ENCODE measurements around the gene SACM1L. TPM values are rescaled to one million over a fixed set of nuclear protein-coding genes. Genes with fewer than 3 reads are reported as not detected.
A peak's percentile ranks its signal among the peaks of the same experiment; 100 is the strongest.

The SACM1L gene
- total RNA-seq, 1 donor: 28.6 TPM

DNA sequence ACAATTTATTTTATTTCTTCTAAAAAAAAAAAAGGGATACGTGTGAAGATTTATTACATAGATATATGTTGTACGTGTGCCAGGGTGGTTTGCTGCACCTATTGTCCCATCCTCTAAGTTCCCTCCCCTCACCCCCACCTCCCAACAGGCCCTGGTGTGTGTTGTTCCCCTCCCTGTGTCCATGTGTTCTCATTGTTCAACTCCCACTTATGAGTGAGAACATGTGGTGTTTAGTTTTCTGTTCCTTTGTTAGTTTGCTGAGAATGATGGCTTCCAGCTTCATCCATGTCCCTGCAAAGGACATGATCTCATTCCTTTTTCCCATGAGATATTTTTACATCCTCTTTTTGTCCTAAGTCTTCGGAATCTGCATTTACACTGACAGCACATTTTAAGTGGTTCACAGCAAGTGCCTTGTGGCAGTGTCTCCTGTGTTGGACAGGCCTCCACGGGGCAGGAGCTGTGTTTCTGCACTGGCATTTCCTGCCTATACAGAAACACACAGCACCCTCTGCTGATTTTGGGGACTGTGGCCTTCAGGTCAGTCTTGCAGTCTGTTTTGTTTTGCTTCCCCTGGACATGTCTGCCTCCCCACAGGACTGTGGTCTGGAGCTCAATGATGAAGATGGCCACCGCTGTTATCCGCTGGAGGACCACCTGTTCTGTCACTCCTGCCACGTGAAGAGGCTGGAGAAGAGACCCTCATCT lies 12.7 kb upstream of the SACM1L start:
- Histone ChIP-seq H3K36me3 (ENCODE audit: insufficient read depth, low read length) (peaks cover 45% of the 10 kb centered on the region), H3K4me3 (ENCODE audit: insufficient read depth, low read length) (no peak overlapping the region), H3K9me3 (ENCODE audit: low read depth, low read length) (no peaks in the 10 kb centered on the region), H3K27me3 (ENCODE audit: insufficient read depth, low read length) (no peaks in the 10 kb centered on the region), H4K20me1 (ENCODE audit: insufficient read depth, low read length) (no peaks in the 10 kb centered on the region), H3K79me2 (ENCODE audit: insufficient read depth, low read length) (no peaks in the 10 kb centered on the region), H3K4me1 (ENCODE audit: insufficient read depth, low read length) (peaks cover 7% of the 10 kb centered on the region), H2AFZ (ENCODE audit: low read length) (no peak overlapping the region), H3K27ac (ENCODE audit: low read depth, low read length) (peak overlapping the region; percentile 9), H3K4me2 (ENCODE audit: insufficient read depth, low read length) (no peak overlapping the region)
- DNase-seq (ENCODE audit: insufficient read length, low spot score, missing footprints): no peak
- TF ChIP-seq, protein P1, sequence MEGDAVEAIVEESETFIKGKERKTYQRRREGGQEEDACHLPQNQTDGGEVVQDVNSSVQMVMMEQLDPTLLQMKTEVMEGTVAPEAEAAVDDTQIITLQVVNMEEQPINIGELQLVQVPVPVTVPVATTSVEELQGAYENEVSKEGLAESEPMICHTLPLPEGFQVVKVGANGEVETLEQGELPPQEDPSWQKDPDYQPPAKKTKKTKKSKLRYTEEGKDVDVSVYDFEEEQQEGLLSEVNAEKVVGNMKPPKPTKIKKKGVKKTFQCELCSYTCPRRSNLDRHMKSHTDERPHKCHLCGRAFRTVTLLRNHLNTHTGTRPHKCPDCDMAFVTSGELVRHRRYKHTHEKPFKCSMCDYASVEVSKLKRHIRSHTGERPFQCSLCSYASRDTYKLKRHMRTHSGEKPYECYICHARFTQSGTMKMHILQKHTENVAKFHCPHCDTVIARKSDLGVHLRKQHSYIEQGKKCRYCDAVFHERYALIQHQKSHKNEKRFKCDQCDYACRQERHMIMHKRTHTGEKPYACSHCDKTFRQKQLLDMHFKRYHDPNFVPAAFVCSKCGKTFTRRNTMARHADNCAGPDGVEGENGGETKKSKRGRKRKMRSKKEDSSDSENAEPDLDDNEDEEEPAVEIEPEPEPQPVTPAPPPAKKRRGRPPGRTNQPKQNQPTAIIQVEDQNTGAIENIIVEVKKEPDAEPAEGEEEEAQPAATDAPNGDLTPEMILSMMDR (IDR thresholded peaks at IDR 0.05; ENCODE audit: extremely low read depth, low read depth, low read length): no peak

DNA sequence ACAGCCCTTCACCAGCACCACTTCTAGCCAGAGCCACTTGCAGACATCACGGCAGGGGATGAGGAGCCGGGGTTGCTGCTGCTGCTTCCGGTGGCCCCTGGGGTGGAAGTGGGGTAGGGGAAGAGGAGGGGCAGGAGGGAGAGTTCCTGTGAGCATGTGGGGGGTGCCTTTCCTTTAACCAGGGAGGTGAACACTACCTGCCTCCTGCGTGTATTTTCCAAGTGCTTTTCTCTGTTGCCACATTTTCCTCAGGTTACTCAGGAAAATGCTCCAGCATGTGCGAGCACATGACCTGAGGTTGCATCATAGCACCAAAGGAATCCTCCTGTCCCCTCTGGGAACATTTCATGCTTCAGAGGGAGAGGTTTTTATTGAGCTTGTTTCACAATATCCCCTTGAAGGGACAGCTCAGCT lies 12.2 kb upstream of the SACM1L start:
- peaks cover 39% of the 10 kb centered on the region for H3K36me3 ChIP-seq (ENCODE audit: insufficient read depth, low read length)

DNA sequence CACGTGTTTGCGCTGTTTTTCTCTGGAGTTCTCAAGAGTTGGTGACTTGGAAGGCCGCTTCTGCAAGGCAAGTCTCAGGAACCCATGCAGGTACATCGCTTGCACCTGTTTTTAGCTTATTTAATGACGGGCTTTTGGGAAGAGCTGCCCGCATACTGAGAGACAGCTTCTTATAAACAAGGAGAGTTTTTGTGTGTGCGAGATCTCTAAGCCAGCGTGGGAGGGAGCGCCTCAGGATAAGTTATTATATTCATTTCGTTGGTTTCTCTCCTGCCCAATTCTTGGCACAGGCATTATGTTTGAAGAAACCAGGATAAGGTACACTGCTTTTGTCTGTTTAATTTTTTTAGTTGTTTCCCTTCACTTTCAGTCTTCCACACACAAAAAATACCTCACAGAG lies 11.4 kb upstream of the SACM1L start:
- no peaks in the 10 kb centered on the region for H4K20me1 ChIP-seq (ENCODE audit: insufficient read depth, low read length)
- no peaks in the 10 kb centered on the region for H3K79me2 ChIP-seq (ENCODE audit: insufficient read depth, low read length)
- H3K4me3 ChIP-seq (ENCODE audit: insufficient read depth, low read length): no peak overlapping the region
- DNase-seq (ENCODE audit: insufficient read length, low spot score, missing footprints): no peak
- H3K4me1 ChIP-seq (ENCODE audit: insufficient read depth, low read length): peaks cover 7% of the 10 kb centered on the region
- TF ChIP-seq, protein P1 (IDR thresholded peaks at IDR 0.05; ENCODE audit: extremely low read depth, low read depth, low read length): no peak
- no peak overlapping the region for H3K4me2 ChIP-seq (ENCODE audit: insufficient read depth, low read length)
- no peaks in the 10 kb centered on the region for H3K9me3 ChIP-seq (ENCODE audit: low read depth, low read length)
- no peak overlapping the region for H2AFZ ChIP-seq (ENCODE audit: low read length)
- peaks cover 38% of the 10 kb centered on the region for H3K36me3 ChIP-seq (ENCODE audit: insufficient read depth, low read length)
- H3K27me3 ChIP-seq (ENCODE audit: insufficient read depth, low read length): no peaks in the 10 kb centered on the region
- H3K27ac ChIP-seq (ENCODE audit: low read depth, low read length): no peak overlapping the region

More for the DNA sequence above, 12.2 kb upstream of the SACM1L start:
- no peaks in the 10 kb centered on the region for H3K9me3 ChIP-seq (ENCODE audit: low read depth, low read length)
- no peak for DNase-seq (ENCODE audit: insufficient read length, low spot score, missing footprints)
- H3K4me3 ChIP-seq (ENCODE audit: insufficient read depth, low read length): no peak overlapping the region
- H2AFZ ChIP-seq (ENCODE audit: low read length): no peak overlapping the region
- no peak overlapping the region for H3K4me2 ChIP-seq (ENCODE audit: insufficient read depth, low read length)
- H3K4me1 ChIP-seq (ENCODE audit: insufficient read depth, low read length): peaks cover 7% of the 10 kb centered on the region
- no peaks in the 10 kb centered on the region for H3K27me3 ChIP-seq (ENCODE audit: insufficient read depth, low read length)
- TF ChIP-seq, protein P1 (IDR thresholded peaks at IDR 0.05; ENCODE audit: extremely low read depth, low read depth, low read length): no peak
- H3K27ac ChIP-seq (ENCODE audit: low read depth, low read length): peak overlapping the region; percentile 9
- no peaks in the 10 kb centered on the region for H4K20me1 ChIP-seq (ENCODE audit: insufficient read depth, low read length)
- H3K79me2 ChIP-seq (ENCODE audit: insufficient read depth, low read length): no peaks in the 10 kb centered on the region

DNA sequence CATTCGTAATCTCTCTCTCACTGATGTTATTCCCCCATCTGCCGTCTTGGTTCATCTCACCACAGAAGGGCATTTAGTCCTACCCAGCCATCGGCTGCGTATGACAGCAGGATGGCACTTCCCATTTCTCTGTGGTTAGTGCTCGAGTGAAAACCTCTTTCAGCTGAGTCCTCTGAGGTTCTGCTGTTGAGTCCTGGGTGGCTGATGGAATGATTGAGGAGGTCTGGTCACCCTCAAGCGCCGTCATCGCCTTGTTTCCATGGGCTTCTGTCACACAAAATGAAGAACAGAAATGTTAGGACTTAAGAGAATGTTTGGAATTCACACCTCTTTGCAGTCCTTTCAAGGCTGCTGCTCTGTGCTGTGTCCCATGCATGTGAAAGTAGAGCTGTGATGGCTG lies 9.4 kb upstream of the SACM1L start:
- TF ChIP-seq, protein P1 (IDR thresholded peaks at IDR 0.05; ENCODE audit: extremely low read depth, low read depth, low read length): no peak

More for the DNA sequence above, 9.4 kb upstream of the SACM1L start:
- Histone ChIP-seq H3K27me3 (ENCODE audit: insufficient read depth, low read length) (no peaks in the 10 kb centered on the region), H3K4me1 (ENCODE audit: insufficient read depth, low read length) (peaks cover 16% of the 10 kb centered on the region), H3K79me2 (ENCODE audit: insufficient read depth, low read length) (no peaks in the 10 kb centered on the region), H3K4me3 (ENCODE audit: insufficient read depth, low read length) (no peak overlapping the region), H3K9me3 (ENCODE audit: low read depth, low read length) (no peaks in the 10 kb centered on the region), H4K20me1 (ENCODE audit: insufficient read depth, low read length) (no peaks in the 10 kb centered on the region), H3K27ac (ENCODE audit: low read depth, low read length) (no peak overlapping the region), H3K36me3 (ENCODE audit: insufficient read depth, low read length) (peaks cover 26% of the 10 kb centered on the region), H3K4me2 (ENCODE audit: insufficient read depth, low read length) (no peak overlapping the region), H2AFZ (ENCODE audit: low read length) (no peak overlapping the region)
- DNase-seq (ENCODE audit: insufficient read length, low spot score, missing footprints): no peak

All from osteoblast (primary cell).